KMS-11 (cell line): Measurements from ENCODE around the gene SYNE3.

Source experiments
- H2AFZ ChIP-seq: fragments of 200-600 bp; sonication (generic); 2 replicates; pipeline ENCODE4 v1.6.1; 2016; ENCODE audit warnings: antibody characterized with exemption, mixed run types, low read depth
- H3K27ac ChIP-seq: fragments of 200-600 bp; sonication (generic); 2 replicates; pipeline ENCODE4 v1.6.1; 2016; ENCODE audit warnings: mild to moderate bottlenecking, mixed run types
- H3K27me3 ChIP-seq: fragments of 200-600 bp; sonication (generic); 2 replicates; pipeline ENCODE4 v1.6.1; 2017; ENCODE audit warnings: mild to moderate bottlenecking, low read depth, mixed run types, moderate library complexity; ENCODE audit not compliant: insufficient read depth
- H3K36me3 ChIP-seq: fragments of 200-600 bp; sonication (generic); 2 replicates; pipeline ENCODE4 v1.6.1; 2017; ENCODE audit warnings: mild to moderate bottlenecking, mixed run types; ENCODE audit not compliant: insufficient read depth
- H3K4me1 ChIP-seq: fragments of 200-600 bp; sonication (generic); 2 replicates; pipeline ENCODE4 v1.6.1; 2016; ENCODE audit warnings: mild to moderate bottlenecking, low read depth, mixed run types; ENCODE audit not compliant: poor library complexity, severe bottlenecking
- H3K4me2 ChIP-seq: fragments of 200-600 bp; sonication (generic); 2 replicates; pipeline ENCODE4 v1.7.0; 2016; ENCODE audit warnings: mild to moderate bottlenecking, mixed run types
- H3K4me3 ChIP-seq: fragments of 200-600 bp; sonication (generic); IDR thresholded peaks from 2 replicates; pipeline ENCODE4 v1.6.1; 2017; ENCODE audit warnings: low read depth, low read length, mixed read lengths; ENCODE audit not compliant: insufficient read depth
- H3K79me2 ChIP-seq: fragments of 200-600 bp; sonication (generic); 2 replicates; pipeline ENCODE4 v1.6.1; 2016; ENCODE audit warnings: low read depth, mixed run types; ENCODE audit not compliant: insufficient read depth
- H3K9ac ChIP-seq: fragments of 200-600 bp; sonication (generic); 2 replicates; pipeline ENCODE4 v1.6.1; 2016; ENCODE audit warnings: mild to moderate bottlenecking, mixed run types
- H4K20me1 ChIP-seq: fragments of 200-600 bp; sonication (generic); 2 replicates; pipeline ENCODE4 v1.6.1; 2016; ENCODE audit warnings: mild to moderate bottlenecking, mixed run types; ENCODE audit not compliant: insufficient read depth
- TF ChIP-seq, protein P1 (sequence below): fragments of 200-600 bp; sonication (generic); conservative IDR thresholded peaks from 2 replicates; pipeline ENCODE4 v1.6.1; 2017; ENCODE audit warnings: low read depth, mild to moderate bottlenecking, antibody characterized with exemption, low read length, moderate library complexity, mixed read lengths

SYNE3 gene

DNA sequence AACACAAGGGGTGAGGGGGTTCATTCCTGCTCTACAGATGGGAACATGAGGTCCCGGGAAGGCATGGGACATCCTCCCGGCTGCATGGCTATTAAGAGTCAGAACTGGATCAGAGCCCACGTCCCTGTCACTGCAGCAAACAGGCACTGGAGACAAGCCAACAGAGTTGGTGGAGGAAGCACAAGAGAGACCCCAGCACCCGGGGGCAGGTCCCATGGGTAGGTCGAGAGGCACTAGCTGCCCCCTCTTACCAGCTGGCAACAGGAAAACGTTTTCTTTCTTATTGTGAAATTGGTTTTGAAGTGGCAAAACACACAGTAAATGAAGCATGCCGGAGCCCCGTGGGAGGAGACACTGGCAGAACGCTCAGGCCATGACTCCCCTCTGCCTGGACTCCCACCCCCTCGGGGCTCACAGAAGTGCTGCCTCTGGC lies 43.6 kb downstream of the SYNE3 start:
- no peak overlapping the region for H2AFZ ChIP-seq
- no peaks in the 10 kb centered on the region for H3K36me3 ChIP-seq
- no peak overlapping the region for H3K9ac ChIP-seq
- H4K20me1 ChIP-seq: no peaks in the 10 kb centered on the region
- no peaks in the 10 kb centered on the region for H3K27me3 ChIP-seq
- H3K4me3 ChIP-seq: no peak overlapping the region
- TF ChIP-seq, protein P1, sequence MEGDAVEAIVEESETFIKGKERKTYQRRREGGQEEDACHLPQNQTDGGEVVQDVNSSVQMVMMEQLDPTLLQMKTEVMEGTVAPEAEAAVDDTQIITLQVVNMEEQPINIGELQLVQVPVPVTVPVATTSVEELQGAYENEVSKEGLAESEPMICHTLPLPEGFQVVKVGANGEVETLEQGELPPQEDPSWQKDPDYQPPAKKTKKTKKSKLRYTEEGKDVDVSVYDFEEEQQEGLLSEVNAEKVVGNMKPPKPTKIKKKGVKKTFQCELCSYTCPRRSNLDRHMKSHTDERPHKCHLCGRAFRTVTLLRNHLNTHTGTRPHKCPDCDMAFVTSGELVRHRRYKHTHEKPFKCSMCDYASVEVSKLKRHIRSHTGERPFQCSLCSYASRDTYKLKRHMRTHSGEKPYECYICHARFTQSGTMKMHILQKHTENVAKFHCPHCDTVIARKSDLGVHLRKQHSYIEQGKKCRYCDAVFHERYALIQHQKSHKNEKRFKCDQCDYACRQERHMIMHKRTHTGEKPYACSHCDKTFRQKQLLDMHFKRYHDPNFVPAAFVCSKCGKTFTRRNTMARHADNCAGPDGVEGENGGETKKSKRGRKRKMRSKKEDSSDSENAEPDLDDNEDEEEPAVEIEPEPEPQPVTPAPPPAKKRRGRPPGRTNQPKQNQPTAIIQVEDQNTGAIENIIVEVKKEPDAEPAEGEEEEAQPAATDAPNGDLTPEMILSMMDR: no peak
- H3K4me1 ChIP-seq: no peaks in the 10 kb centered on the region
- H3K27ac ChIP-seq: no peak overlapping the region
- H3K79me2 ChIP-seq: 0 out of 2 replicates have a peak, but pooled peaks cover 6% of the 10 kb centered on the region
- H3K4me2 ChIP-seq: no peak overlapping the region

GRCh38 chr14:95471476-95471875 lies 45.0 kb downstream of the SYNE3 start:
- Histone ChIP-seq H2AFZ (no peak overlapping the region), H3K27ac (no peak overlapping the region), H3K9ac (no peak overlapping the region), H3K36me3 (no peaks in the 10 kb centered on the region), H3K4me2 (no peak overlapping the region), H3K79me2 (no peaks in the 10 kb centered on the region), H3K27me3 (no peaks in the 10 kb centered on the region), H3K4me1 (peaks cover 2% of the 10 kb centered on the region), H3K4me3 (no peak overlapping the region), H4K20me1 (no peaks in the 10 kb centered on the region)
- TF ChIP-seq, protein P1: no peak

- Histone ChIP-seq H3K36me3 (no peaks in the 10 kb centered on the region), H3K4me2 (no peak overlapping the region), H2AFZ (no peak overlapping the region), H3K27ac (no peak overlapping the region), H3K27me3 (no peaks in the 10 kb centered on the region), H3K4me1 (peaks cover 6% of the 10 kb centered on the region), H4K20me1 (no peaks in the 10 kb centered on the region), H3K9ac (no peak overlapping the region), H3K79me2 (no peaks in the 10 kb centered on the region), H3K4me3 (no peak overlapping the region)
- TF ChIP-seq, protein P1: no peak
Measured at GRCh38 chr14:95471016-95471415, 45.4 kb downstream of the SYNE3 start.

- Histone ChIP-seq H2AFZ (no peak overlapping the region), H3K79me2 (no peaks in the 10 kb centered on the region), H3K9ac (no peak overlapping the region), H4K20me1 (no peaks in the 10 kb centered on the region), H3K4me2 (no peak overlapping the region), H3K4me3 (no peak overlapping the region), H3K27ac (no peak overlapping the region), H3K27me3 (no peaks in the 10 kb centered on the region), H3K36me3 (no peaks in the 10 kb centered on the region), H3K4me1 (peaks cover 25% of the 10 kb centered on the region)
- TF ChIP-seq, protein P1: no peak
Measured at GRCh38 chr14:95469134-95469481, 47.3 kb downstream of the SYNE3 start.
